Fibroblast of lung (primary cell): ENCODE results near the gene QSOX2. TPM values are rescaled to one million over a fixed set of nuclear protein-coding genes. Genes with fewer than 3 reads are reported as not detected.

Experiments used
- DNase-seq, 2 donors: peaks; one replicate each; pipeline versions ENCODE4 v3.0.0 to v3.0.0-alpha.2; 2010; ENCODE audit warnings: low read depth in 2 of 2
- H2AFZ ChIP-seq: 2 replicates; pipeline ENCODE4 v1.5.1; 2012; ENCODE audit warnings: low read length, control low read depth, inconsistent platforms
- H3K27ac ChIP-seq: 2 replicates; pipeline ENCODE4 v1.5.1; 2011; ENCODE audit warnings: low read length, control low read depth; ENCODE audit not compliant: insufficient read depth
- H3K27me3 ChIP-seq: 2 replicates; pipeline ENCODE4 v1.5.1; 2011; ENCODE audit warnings: mild to moderate bottlenecking, low read length; ENCODE audit not compliant: control insufficient read depth, insufficient read depth
- H3K36me3 ChIP-seq: 2 replicates; pipeline ENCODE4 v1.5.1; 2011; ENCODE audit warnings: low read length; ENCODE audit not compliant: control insufficient read depth, insufficient read depth
- H3K4me1 ChIP-seq: 2 replicates; pipeline ENCODE4 v1.5.1; 2011; ENCODE audit warnings: low read length; ENCODE audit not compliant: control insufficient read depth, insufficient read depth; ENCODE audit errors: extremely low read depth
- H3K4me2 ChIP-seq: 2 replicates; pipeline ENCODE4 v1.5.1; 2011; ENCODE audit warnings: low read length, control low read depth; ENCODE audit not compliant: insufficient read depth; ENCODE audit errors: extremely low read depth
- H3K4me3 ChIP-seq, 4 experiments: fragments of 200-600 bp in 1 of 4; sonication (generic) in 1 of 4; replicated peaks in 1 of 4; 2 replicates each; pipeline ENCODE4 v1.5.1; 2011 to 2016; ENCODE audit warnings: low read length in 4 of 4, low read depth in 3 of 4, mild to moderate bottlenecking in 3 of 4, control low read depth in 2 of 4, inconsistent platforms in 1 of 4, mixed read lengths in 1 of 4; ENCODE audit not compliant: insufficient read depth in 1 of 4; ENCODE audit errors: control extremely low read depth in 1 of 4
- H3K79me2 ChIP-seq: 2 replicates; pipeline ENCODE4 v1.5.1; 2012; ENCODE audit warnings: mild to moderate bottlenecking, low read length, inconsistent platforms; ENCODE audit not compliant: control insufficient read depth, insufficient read depth
- H3K9ac ChIP-seq: 2 replicates; pipeline ENCODE4 v1.5.1; 2011; ENCODE audit warnings: mild to moderate bottlenecking, low read length, control low read depth; ENCODE audit not compliant: insufficient read depth
- H3K9me3 ChIP-seq: 2 replicates; pipeline ENCODE4 v1.5.1; 2012; ENCODE audit warnings: low read depth, low read length; ENCODE audit not compliant: control insufficient read depth, insufficient read depth
- H4K20me1 ChIP-seq: 2 replicates; pipeline ENCODE4 v1.5.1; 2011; ENCODE audit warnings: low read length; ENCODE audit not compliant: control insufficient read depth, insufficient read depth; ENCODE audit errors: extremely low read depth
- CTCF ChIP-seq, 2 donors: IDR thresholded peaks in 1 of 2; conservative IDR thresholded peaks in 1 of 2; 1 replicate in 1 of 2; 2 replicates in 1 of 2; pipeline ENCODE4 v1.5.1; 2011 to 2012; ENCODE audit warnings: low read length in 2 of 2, control low read depth in 1 of 2, inconsistent platforms in 1 of 2, low read depth in 1 of 2, mild to moderate bottlenecking in 1 of 2
- EZH2 ChIP-seq: IDR thresholded peaks from 2 replicates; pipeline ENCODE4 v1.5.1; 2012; ENCODE audit warnings: low read length, control low read depth, mild to moderate bottlenecking; ENCODE audit errors: missing control alignments
- polyA plus RNA-seq, 2 donors: library from polyadenylated mRNA; depleted of rRNA in 1 of 2; stranded (reverse) in 1 of 2; unstranded in 1 of 2; fragments of >200 nt; gene quantifications; 2 replicates each; pipeline ENCODE4 v1.2.1, GENCODE V29; 2011 to 2012; ENCODE audit warnings: missing spikeins in 1 of 2
- total RNA-seq: library from RNA; depleted of rRNA; stranded (reverse); fragments of >200 nt; gene quantifications from 2 replicates; pipeline ENCODE4 v1.2.1, GENCODE V29; 2014

QSOX2 gene
- total and polyA plus RNA-seq, 2 donors (not counting 1 experiment from before 2014, with no cell fraction given) = 7.8 to 13.2 TPM

- no peak for DNase-seq
- no peak overlapping the region for H3K27ac ChIP-seq
- H3K9ac ChIP-seq = no peak overlapping the region
- no peak overlapping the region for H2AFZ ChIP-seq
- TF ChIP-seq EZH2 (no peak), CTCF (conservative IDR thresholded peaks at IDR 0.05 in 1 of 2, IDR thresholded peaks at IDR 0.05 in 1 of 2; ENCODE audit: low read depth in 1 of 2, low read length in 2 of 2) (no peak)
- H3K36me3 ChIP-seq = no peaks in the 10 kb centered on the region
- no peaks in the 10 kb centered on the region for H3K4me1 ChIP-seq
- peaks cover 25% of the 10 kb centered on the region for H3K27me3 ChIP-seq
- H4K20me1 ChIP-seq = peaks cover 1% of the 10 kb centered on the region
- H3K79me2 ChIP-seq = no peaks in the 10 kb centered on the region
- no peaks in the 10 kb centered on the region for H3K9me3 ChIP-seq
- no peak overlapping the region for H3K4me3 ChIP-seq
- no peak overlapping the region for H3K4me2 ChIP-seq
Measured at GRCh38 chr9:136276716-136277115, 31.1 kb upstream of the QSOX2 start.

GRCh38 chr9:136275655-136276429, 30.2 kb upstream of the QSOX2 start:
- Histone ChIP-seq H2AFZ (no peak overlapping the region), H3K9me3 (no peaks in the 10 kb centered on the region), H3K4me3 (no peak overlapping the region), H3K79me2 (no peaks in the 10 kb centered on the region), H3K27me3 (peaks cover 25% of the 10 kb centered on the region), H3K4me2 (no peak overlapping the region), H3K9ac (no peak overlapping the region), H3K36me3 (no peaks in the 10 kb centered on the region), H3K27ac (no peak overlapping the region), H3K4me1 (no peaks in the 10 kb centered on the region), H4K20me1 (peaks cover 1% of the 10 kb centered on the region)
- TF ChIP-seq EZH2 (no peak), CTCF (conservative IDR thresholded peaks at IDR 0.05 in 1 of 2, IDR thresholded peaks at IDR 0.05 in 1 of 2; ENCODE audit: low read depth in 1 of 2, low read length in 2 of 2) (no peak)
- no peak for DNase-seq

GRCh38 chr9:136274786-136275654, 29.4 kb upstream of the QSOX2 start:
- Histone ChIP-seq H3K4me2 (no peak overlapping the region), H3K27ac (no peak overlapping the region), H4K20me1 (peaks cover 1% of the 10 kb centered on the region), H3K79me2 (no peaks in the 10 kb centered on the region), H2AFZ (no peak overlapping the region), H3K9ac (no peak overlapping the region), H3K36me3 (no peaks in the 10 kb centered on the region), H3K9me3 (no peaks in the 10 kb centered on the region), H3K4me3 (no peak overlapping the region), H3K4me1 (no peaks in the 10 kb centered on the region), H3K27me3 (peaks cover 25% of the 10 kb centered on the region)
- DNase-seq = no peak
- no peak for TF ChIP-seq CTCF (conservative IDR thresholded peaks at IDR 0.05 in 1 of 2, IDR thresholded peaks at IDR 0.05 in 1 of 2; ENCODE audit: low read depth in 1 of 2, low read length in 2 of 2)
- no peak for TF ChIP-seq EZH2
